ENCODE data around the gene TMEM135.

TMEM135 gene

DNA sequence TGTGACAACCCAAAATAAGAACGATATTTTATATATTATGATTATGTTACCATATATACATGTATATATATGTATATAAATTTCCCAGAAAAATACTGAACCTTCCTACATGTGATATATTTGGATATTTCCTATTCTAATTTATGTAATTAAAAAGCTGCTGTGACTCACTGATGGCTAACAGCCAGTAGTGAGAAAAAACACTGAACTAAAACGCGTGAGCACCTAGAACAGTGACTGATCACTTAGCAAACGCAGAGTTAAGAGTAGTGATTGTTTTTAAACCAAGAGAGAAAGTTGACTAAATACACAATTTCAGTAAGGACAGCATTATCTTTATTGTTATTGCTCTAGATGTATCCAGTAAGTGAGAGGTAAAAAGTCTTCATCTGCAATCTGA is 213.8 kb downstream of the TMEM135 start:
- TF ChIP-seq REST (IDR thresholded peaks at IDR 0.05; ENCODE audit: insufficient read depth in 1 of 2, low read depth in 2 of 2, low read length in 2 of 2) (no peak), TAF1 (IDR thresholded peaks at IDR 0.05; ENCODE audit: borderline replicate concordance, insufficient read depth, low read length) (no peak), SIN3A (IDR thresholded peaks at IDR 0.05; ENCODE audit: borderline replicate concordance, insufficient read depth, low read length) (no peak), POLR2AphosphoS5 (IDR thresholded peaks at IDR 0.05; ENCODE audit: low read depth, low read length) (no peak), FOXP2 (optimal IDR thresholded peaks at IDR 0.05; ENCODE audit: borderline replicate concordance, extremely low read depth, extremely low read length, insufficient read depth) (no peak)

DNA sequence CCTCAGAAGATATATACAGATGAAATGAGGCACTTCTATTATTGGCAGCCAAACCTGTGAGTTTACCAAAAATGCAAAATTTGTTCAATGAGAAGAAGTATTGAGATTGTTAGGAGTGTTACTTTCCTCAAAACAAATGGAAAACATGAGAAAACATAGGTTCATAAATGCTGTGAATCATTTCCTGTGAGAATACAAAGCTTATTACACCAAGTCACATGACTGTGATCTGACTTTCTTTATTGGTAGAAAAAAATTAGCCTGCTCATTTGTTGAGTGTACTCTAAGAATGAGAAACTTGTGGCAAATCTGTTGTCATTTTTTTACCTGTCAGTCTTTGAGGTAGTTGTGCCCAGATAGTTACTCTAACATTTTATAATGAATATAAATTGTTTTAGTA is 215.1 kb downstream of the TMEM135 start:
- TF ChIP-seq POLR2AphosphoS5 (IDR thresholded peaks at IDR 0.05; ENCODE audit: low read depth, low read length) (no peak), TAF1 (IDR thresholded peaks at IDR 0.05; ENCODE audit: borderline replicate concordance, insufficient read depth, low read length) (no peak), REST (IDR thresholded peaks at IDR 0.05; ENCODE audit: insufficient read depth in 1 of 2, low read depth in 2 of 2, low read length in 2 of 2) (no peak), FOXP2 (optimal IDR thresholded peaks at IDR 0.05; ENCODE audit: borderline replicate concordance, extremely low read depth, extremely low read length, insufficient read depth) (no peak), SIN3A (IDR thresholded peaks at IDR 0.05; ENCODE audit: borderline replicate concordance, insufficient read depth, low read length) (no peak)

- TF ChIP-seq SIN3A (IDR thresholded peaks at IDR 0.05; ENCODE audit: borderline replicate concordance, insufficient read depth, low read length) = no peak
Measured at GRCh38 chr11:87254562-87254961, 216.8 kb downstream of the TMEM135 start.

DNA sequence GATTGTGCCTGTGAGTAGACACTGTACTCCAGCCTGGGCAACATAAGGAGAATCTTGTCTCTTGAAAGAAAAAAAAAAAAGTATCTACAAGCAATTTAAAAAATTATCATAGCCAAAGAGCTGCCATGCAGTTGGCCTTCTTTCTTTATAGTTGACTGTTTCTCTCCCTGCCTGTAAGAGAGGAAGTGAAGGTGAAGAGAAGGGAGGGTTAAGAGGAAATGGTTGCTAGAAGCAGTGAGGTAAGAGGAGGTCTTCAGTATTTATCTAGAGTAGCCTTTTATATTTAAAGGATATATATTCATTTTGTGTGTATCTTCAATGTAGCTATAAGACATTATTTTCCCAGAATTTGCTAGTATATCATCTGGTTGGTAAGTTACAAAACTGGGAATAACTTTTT is 217.9 kb downstream of the TMEM135 start:
- TF ChIP-seq SIN3A (IDR thresholded peaks at IDR 0.05; ENCODE audit: borderline replicate concordance, insufficient read depth, low read length) = no peak
- TF ChIP-seq TAF1 (IDR thresholded peaks at IDR 0.05; ENCODE audit: borderline replicate concordance, insufficient read depth, low read length) = no peak
- no peak for TF ChIP-seq FOXP2 (optimal IDR thresholded peaks at IDR 0.05; ENCODE audit: borderline replicate concordance, extremely low read depth, extremely low read length, insufficient read depth)
- TF ChIP-seq POLR2AphosphoS5 (IDR thresholded peaks at IDR 0.05; ENCODE audit: low read depth, low read length) = no peak
- no peak for TF ChIP-seq REST (IDR thresholded peaks at IDR 0.05; ENCODE audit: insufficient read depth in 1 of 2, low read depth in 2 of 2, low read length in 2 of 2)

- TF ChIP-seq REST (IDR thresholded peaks at IDR 0.05; ENCODE audit: insufficient read depth in 1 of 2, low read depth in 2 of 2, low read length in 2 of 2) = no peak
- no peak for TF ChIP-seq POLR2AphosphoS5 (IDR thresholded peaks at IDR 0.05; ENCODE audit: low read depth, low read length)
- no peak for TF ChIP-seq SIN3A (IDR thresholded peaks at IDR 0.05; ENCODE audit: borderline replicate concordance, insufficient read depth, low read length)
- no peak for TF ChIP-seq TAF1 (IDR thresholded peaks at IDR 0.05; ENCODE audit: borderline replicate concordance, insufficient read depth, low read length)
- TF ChIP-seq FOXP2 (optimal IDR thresholded peaks at IDR 0.05; ENCODE audit: borderline replicate concordance, extremely low read depth, extremely low read length, insufficient read depth) = no peak
Measured at GRCh38 chr11:87256694-87257340, 219.1 kb downstream of the TMEM135 start.

Data from PFSK-1 (cell line).